ENCODE data around the gene FOXB2. TPM values are rescaled to one million over a fixed set of nuclear protein-coding genes. Genes with fewer than 3 reads are reported as not detected.
"Not testable (repeated sequence)": the region's sequence is repeated elsewhere in the genome, so short reads cannot be mapped to it uniquely, and the experiment has no call there.

FOXB2 gene
- total and polyA plus RNA-seq, 2 donors: 0.02 TPM; not detected in 1

DNA sequence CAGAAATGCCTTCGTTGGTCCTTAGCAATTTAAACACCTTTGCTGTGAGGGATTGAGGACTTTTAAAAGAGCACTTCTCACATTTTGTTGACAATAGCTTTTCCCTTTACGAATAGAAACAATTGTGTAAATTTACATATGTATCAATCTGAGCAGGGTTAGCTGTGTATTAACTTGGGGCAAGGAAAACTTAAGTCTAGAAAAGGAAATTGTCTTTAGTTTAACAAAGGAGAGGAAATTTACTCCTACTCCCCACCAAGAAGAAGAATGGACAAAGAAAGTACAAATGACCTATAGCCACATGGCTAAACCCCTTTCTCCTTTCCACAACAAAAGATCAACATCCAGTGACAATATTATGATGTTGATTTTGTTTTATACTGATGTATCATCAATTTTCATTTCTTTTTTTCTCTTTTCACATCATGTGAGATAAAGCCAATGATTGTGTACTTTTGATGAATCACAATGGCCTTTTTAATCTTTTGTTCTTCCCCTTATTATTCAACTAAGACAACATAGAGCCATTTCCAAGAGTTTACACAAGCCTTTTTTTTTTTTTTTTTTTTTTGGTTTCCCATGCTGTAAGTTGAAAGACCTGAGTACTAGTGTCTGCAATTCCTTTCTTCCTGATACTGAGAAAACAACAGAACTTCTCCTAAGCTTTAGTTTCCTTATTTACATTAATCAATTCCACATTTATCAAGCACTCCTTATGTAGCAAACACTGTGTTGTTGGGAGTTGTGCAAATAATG lies 19.0 kb downstream of the FOXB2 start:
- WGBS: 19% methylated on average over 2 of the region's 2 CpGs

DNA sequence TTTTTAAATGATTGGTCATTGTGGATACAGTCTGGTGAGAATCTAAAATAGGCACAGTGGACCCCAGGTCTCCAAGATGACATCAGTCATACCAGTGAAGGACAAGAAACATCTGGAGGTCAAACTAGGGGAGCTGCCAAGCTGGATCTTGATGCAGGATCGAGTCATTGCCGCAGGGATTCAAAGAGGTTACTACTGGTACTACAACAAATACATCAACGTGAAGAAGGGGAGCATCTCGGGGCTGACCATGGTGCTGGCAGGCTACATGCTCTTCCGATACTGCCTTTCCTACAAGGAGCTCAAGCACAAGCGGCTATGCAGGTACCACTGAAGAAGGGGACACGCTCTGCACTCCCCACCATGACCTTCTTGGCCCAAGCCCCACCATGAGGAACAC lies 20.9 kb downstream of the FOXB2 start:
- Histone ChIP-seq H3K4me3 (ENCODE audit: low read length in 2 of 2) (no peak overlapping the region), H3K9me3 (ENCODE audit: control insufficient read depth in 2 of 2, insufficient read depth in 1 of 2, low read length in 1 of 2) (no peaks in the 10 kb centered on the region), H3K4me1 (ENCODE audit: control insufficient read depth in 2 of 2, insufficient read depth in 2 of 2, low read length in 2 of 2) (no peaks in the 10 kb centered on the region), H3K36me3 (ENCODE audit: control insufficient read depth in 2 of 2, insufficient read depth in 2 of 2, low read length in 1 of 2) (no peaks in the 10 kb centered on the region), H3K27ac (ENCODE audit: low read depth in 1 of 2, low read length in 1 of 2) (no peak overlapping the region), H3K27me3 (ENCODE audit: control insufficient read depth in 2 of 2, insufficient read depth in 1 of 2, low read length in 1 of 2) (no peaks in the 10 kb centered on the region)
- no peak for DNase-seq (ENCODE audit: low read depth in 6 of 9, low spot score in 9 of 9)
- WGBS: 68% methylated on average over 7 of the region's 7 CpGs

More for the DNA sequence above, 19.0 kb downstream of the FOXB2 start:
- Histone ChIP-seq H3K36me3 (ENCODE audit: control insufficient read depth in 2 of 2, insufficient read depth in 2 of 2, low read length in 1 of 2) (no peaks in the 10 kb centered on the region), H3K4me3 (ENCODE audit: low read length in 2 of 2) (no peak overlapping the region), H3K4me1 (ENCODE audit: control insufficient read depth in 2 of 2, insufficient read depth in 2 of 2, low read length in 2 of 2) (no peaks in the 10 kb centered on the region), H3K27me3 (ENCODE audit: control insufficient read depth in 2 of 2, insufficient read depth in 1 of 2, low read length in 1 of 2) (no peaks in the 10 kb centered on the region), H3K9me3 (ENCODE audit: control insufficient read depth in 2 of 2, insufficient read depth in 1 of 2, low read length in 1 of 2) (no peaks in the 10 kb centered on the region), H3K27ac (ENCODE audit: low read depth in 1 of 2, low read length in 1 of 2) (no peak overlapping the region)
- DNase-seq (ENCODE audit: low read depth in 6 of 9, low spot score in 9 of 9): no peak

DNA sequence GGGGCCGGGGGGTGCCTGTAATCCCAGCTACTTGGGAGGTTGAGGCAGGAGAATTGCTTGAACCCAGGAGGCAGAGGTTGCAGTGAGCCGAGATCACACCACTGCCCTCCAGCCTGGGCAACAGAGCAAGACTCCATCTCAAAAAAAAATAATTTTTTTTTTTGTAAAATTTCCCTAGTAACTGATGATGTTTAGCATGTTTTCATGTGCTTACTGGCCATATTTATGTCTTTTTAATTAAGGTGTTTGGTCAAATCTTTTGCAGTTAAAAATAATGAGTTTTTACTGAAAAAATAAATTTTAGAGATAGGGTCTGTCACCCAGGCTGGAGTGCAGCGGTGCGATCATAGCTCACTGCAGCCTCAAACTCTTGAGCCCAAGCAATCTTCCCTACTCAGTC lies 24.3 kb downstream of the FOXB2 start:
- H3K27me3 ChIP-seq (ENCODE audit: control insufficient read depth in 2 of 2, insufficient read depth in 1 of 2, low read length in 1 of 2); H3K4me1 ChIP-seq (ENCODE audit: control insufficient read depth in 2 of 2, insufficient read depth in 2 of 2, low read length in 2 of 2); H3K4me3 ChIP-seq (ENCODE audit: low read length in 2 of 2); DNase-seq (ENCODE audit: low read depth in 6 of 9, low spot score in 9 of 9); H3K27ac ChIP-seq (ENCODE audit: low read depth in 1 of 2, low read length in 1 of 2); H3K36me3 ChIP-seq (ENCODE audit: control insufficient read depth in 2 of 2, insufficient read depth in 2 of 2, low read length in 1 of 2); H3K9me3 ChIP-seq (ENCODE audit: control insufficient read depth in 2 of 2, insufficient read depth in 1 of 2, low read length in 1 of 2): not testable (repeated sequence)
- WGBS: 97% methylated on average over 4 of the region's 4 CpGs

DNA sequence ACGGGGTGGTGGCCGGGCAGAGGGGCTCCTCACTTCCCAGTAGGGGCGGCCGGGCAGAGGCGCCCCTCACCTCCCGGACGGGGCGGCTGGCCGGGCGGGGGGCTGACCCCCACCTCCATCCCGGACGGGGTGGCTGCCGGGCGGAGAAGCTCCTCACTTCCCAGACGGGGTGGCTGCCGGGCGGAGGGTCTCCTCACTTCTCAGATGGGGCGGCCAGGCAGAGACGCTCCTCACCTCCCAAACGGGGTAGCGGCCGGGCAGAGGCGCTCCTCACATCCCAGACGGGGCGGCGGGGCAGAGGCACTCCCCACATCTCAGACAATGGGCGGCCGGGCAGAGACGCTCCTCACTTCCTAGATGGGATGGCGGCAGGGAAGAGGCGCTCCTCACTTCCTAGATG lies 41.2 kb downstream of the FOXB2 start:
- H3K36me3 ChIP-seq (ENCODE audit: control insufficient read depth in 2 of 2, insufficient read depth in 2 of 2, low read length in 1 of 2); H3K4me1 ChIP-seq (ENCODE audit: control insufficient read depth in 2 of 2, insufficient read depth in 2 of 2, low read length in 2 of 2); H3K9me3 ChIP-seq (ENCODE audit: control insufficient read depth in 2 of 2, insufficient read depth in 1 of 2, low read length in 1 of 2); H3K4me3 ChIP-seq (ENCODE audit: low read length in 2 of 2); DNase-seq (ENCODE audit: low read depth in 6 of 9, low spot score in 9 of 9); H3K27ac ChIP-seq (ENCODE audit: low read depth in 1 of 2, low read length in 1 of 2); H3K27me3 ChIP-seq (ENCODE audit: control insufficient read depth in 2 of 2, insufficient read depth in 1 of 2, low read length in 1 of 2): not testable (repeated sequence)
- 88% methylated on average over 26 of the region's 31 CpGs for WGBS

DNA sequence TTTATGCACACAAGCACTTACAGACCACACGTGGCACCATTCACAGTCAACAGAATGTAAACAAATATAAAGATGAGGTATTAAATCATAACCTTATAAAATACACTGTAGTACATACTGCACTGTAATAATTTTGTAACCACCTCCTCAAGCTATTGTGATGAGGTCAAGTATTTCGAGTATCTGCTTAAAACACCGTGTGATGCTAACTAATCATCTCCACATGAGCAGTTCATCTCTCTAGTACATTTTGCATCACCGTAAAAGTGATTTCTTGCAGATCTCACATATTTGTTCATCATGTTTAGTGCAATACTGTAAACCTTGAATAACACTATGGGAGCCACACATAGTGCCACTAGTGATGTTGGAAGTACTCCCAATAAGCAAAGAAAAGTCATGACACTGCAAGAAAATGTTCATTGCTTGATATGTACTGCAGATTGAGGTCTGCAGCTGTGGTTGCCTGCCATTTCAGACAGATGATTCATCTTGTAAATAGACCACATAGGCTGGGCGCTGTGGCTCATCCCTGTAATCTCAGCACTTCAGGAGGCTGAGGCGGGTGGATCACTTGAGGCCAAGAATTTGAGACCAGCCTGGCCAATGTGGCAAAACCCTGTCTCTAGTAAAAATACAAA lies 44.3 kb downstream of the FOXB2 start:
- DNase-seq (ENCODE audit: low read depth in 6 of 9, low spot score in 9 of 9): no peak
- Histone ChIP-seq H3K36me3 (ENCODE audit: control insufficient read depth in 2 of 2, insufficient read depth in 2 of 2, low read length in 1 of 2) (no peaks in the 10 kb centered on the region), H3K27me3 (ENCODE audit: control insufficient read depth in 2 of 2, insufficient read depth in 1 of 2, low read length in 1 of 2) (no peaks in the 10 kb centered on the region), H3K4me1 (ENCODE audit: control insufficient read depth in 2 of 2, insufficient read depth in 2 of 2, low read length in 2 of 2) (no peaks in the 10 kb centered on the region), H3K9me3 (ENCODE audit: control insufficient read depth in 2 of 2, insufficient read depth in 1 of 2, low read length in 1 of 2) (no peaks in the 10 kb centered on the region), H3K4me3 (ENCODE audit: low read length in 2 of 2) (no peak overlapping the region), H3K27ac (ENCODE audit: low read depth in 1 of 2, low read length in 1 of 2) (no peak overlapping the region)
- 94% methylated on average over 6 of the region's 6 CpGs for WGBS

DNA sequence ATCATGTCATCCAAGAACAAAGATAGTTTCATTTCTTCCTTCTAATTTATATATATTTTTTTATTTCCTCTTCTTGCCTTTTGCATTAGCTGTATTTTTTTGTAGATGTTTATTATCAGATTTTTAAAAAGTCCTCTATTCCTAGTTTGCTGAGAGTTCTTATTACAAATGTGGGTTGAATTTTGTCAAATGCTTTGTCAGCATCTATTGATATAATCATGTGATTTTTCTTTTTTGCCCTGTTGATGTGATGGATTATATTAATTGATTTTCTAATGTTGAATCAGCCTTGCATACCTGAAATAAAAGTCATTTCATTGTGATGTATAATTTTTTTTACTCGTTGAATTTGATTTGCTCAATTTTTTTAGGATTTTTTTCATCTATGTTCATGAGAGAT lies 46.9 kb downstream of the FOXB2 start:
- H3K27ac ChIP-seq (ENCODE audit: low read depth in 1 of 2, low read length in 1 of 2): no peak overlapping the region
- H3K27me3 ChIP-seq (ENCODE audit: control insufficient read depth in 2 of 2, insufficient read depth in 1 of 2, low read length in 1 of 2): no peaks in the 10 kb centered on the region
- DNase-seq (ENCODE audit: low read depth in 6 of 9, low spot score in 9 of 9): no peak
- no peaks in the 10 kb centered on the region for H3K36me3 ChIP-seq (ENCODE audit: control insufficient read depth in 2 of 2, insufficient read depth in 2 of 2, low read length in 1 of 2)
- H3K4me1 ChIP-seq (ENCODE audit: control insufficient read depth in 2 of 2, insufficient read depth in 2 of 2, low read length in 2 of 2): no peaks in the 10 kb centered on the region
- H3K4me3 ChIP-seq (ENCODE audit: low read length in 2 of 2): no peak overlapping the region
- 0% methylated on average over 1 of the region's 1 CpG for WGBS
- H3K9me3 ChIP-seq (ENCODE audit: control insufficient read depth in 2 of 2, insufficient read depth in 1 of 2, low read length in 1 of 2): no peaks in the 10 kb centered on the region

Other genes with a start within 250 kb of the FOXB2 start
- gene PRUNE2, start 113.5 kb upstream of the FOXB2 start, total RNA-seq: 3.4 TPM
- 2.0 TPM for gene PRUNE2, start 113.5 kb upstream of the FOXB2 start, polyA plus RNA-seq
- gene VPS13A, start 157.9 kb downstream of the FOXB2 start, total RNA-seq: 21.1 TPM
- 22.8 TPM for gene VPS13A, start 157.9 kb downstream of the FOXB2 start, polyA plus RNA-seq